Epithelial cell of proximal tubule (primary cell): ENCODE results near the gene ANKFY1. TPM values are rescaled to one million over a fixed set of nuclear protein-coding genes. Genes with fewer than 3 reads are reported as not detected.

Source experiments
- DNase-seq: peaks from one replicate; pipeline ENCODE4 v3.0.0-alpha.2; 2011; ENCODE audit warnings: low read depth
- H3K4me3 ChIP-seq: 2 replicates; pipeline ENCODE4 v1.5.1; 2011; ENCODE audit warnings: low read depth, mild to moderate bottlenecking, low read length
- total RNA-seq: library from RNA; depleted of rRNA; stranded (reverse); fragments of >200 nt; gene quantifications from 2 replicates; pipeline ENCODE4 v1.2.3, GENCODE V29; 2015
- TF ChIP-seq, protein P1 (sequence below): conservative IDR thresholded peaks from 2 replicates; pipeline ENCODE4 v1.5.1; 2012; ENCODE audit warnings: low read depth, mild to moderate bottlenecking, low read length

ANKFY1 gene
- total RNA-seq, 1 donor from 2014 or later, result 15.0 TPM

- DNase-seq, result no peak
- TF ChIP-seq, protein P1, sequence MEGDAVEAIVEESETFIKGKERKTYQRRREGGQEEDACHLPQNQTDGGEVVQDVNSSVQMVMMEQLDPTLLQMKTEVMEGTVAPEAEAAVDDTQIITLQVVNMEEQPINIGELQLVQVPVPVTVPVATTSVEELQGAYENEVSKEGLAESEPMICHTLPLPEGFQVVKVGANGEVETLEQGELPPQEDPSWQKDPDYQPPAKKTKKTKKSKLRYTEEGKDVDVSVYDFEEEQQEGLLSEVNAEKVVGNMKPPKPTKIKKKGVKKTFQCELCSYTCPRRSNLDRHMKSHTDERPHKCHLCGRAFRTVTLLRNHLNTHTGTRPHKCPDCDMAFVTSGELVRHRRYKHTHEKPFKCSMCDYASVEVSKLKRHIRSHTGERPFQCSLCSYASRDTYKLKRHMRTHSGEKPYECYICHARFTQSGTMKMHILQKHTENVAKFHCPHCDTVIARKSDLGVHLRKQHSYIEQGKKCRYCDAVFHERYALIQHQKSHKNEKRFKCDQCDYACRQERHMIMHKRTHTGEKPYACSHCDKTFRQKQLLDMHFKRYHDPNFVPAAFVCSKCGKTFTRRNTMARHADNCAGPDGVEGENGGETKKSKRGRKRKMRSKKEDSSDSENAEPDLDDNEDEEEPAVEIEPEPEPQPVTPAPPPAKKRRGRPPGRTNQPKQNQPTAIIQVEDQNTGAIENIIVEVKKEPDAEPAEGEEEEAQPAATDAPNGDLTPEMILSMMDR, result no peak
- H3K4me3 ChIP-seq, result no peak overlapping the region
Observed at GRCh38 chr17:4247361-4247970, 16.3 kb downstream of the ANKFY1 start.

DNA sequence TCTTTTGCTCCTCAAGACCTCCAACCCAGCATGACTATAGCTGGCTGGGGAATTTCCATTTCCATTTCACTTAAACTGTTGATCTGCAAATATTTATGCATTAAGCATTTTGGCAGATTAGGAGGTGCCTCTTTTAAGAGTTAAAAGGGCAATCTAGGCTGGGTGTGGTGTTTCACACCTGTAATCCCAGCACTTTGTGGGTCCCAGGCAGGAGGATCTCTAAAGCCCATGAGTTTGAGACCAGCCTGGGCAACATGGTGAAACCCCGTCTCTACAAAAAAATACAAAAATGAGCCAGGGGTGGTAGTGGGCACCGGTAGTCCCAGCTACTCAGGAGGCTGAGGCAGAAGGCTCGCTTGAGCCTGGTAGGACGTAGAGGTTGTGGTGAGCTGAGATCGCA is 17.1 kb downstream of the ANKFY1 start:
- DNase-seq, result no peak
- H3K4me3 ChIP-seq, result no peak overlapping the region
- TF ChIP-seq, protein P1, result no peak

DNA sequence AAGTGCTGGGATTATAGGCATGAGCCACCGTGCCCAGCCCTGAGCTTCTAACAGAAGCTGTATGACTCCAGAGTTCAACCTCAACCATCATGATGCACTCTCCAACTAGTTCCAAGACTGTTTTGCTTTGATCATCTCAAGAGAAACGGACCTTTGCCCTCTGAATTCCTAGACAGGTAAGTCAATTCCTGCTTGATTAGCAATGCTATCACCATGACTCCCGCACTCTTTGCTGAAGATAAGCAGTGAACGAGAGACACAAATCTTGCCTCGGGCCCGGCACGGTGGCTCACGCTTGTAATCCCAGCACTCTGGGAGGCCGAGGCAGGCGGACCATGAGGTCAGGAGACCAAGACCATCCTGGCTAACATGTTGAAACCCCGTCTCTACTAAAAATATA is 22.2 kb downstream of the ANKFY1 start:
- H3K4me3 ChIP-seq, result no peak overlapping the region
- DNase-seq, result no peak
- TF ChIP-seq, protein P1, result no peak

- H3K4me3 ChIP-seq, result no peak overlapping the region
- TF ChIP-seq, protein P1, result no peak
- no peak for DNase-seq
Observed at GRCh38 chr17:4236456-4236855, 27.3 kb downstream of the ANKFY1 start.

DNA sequence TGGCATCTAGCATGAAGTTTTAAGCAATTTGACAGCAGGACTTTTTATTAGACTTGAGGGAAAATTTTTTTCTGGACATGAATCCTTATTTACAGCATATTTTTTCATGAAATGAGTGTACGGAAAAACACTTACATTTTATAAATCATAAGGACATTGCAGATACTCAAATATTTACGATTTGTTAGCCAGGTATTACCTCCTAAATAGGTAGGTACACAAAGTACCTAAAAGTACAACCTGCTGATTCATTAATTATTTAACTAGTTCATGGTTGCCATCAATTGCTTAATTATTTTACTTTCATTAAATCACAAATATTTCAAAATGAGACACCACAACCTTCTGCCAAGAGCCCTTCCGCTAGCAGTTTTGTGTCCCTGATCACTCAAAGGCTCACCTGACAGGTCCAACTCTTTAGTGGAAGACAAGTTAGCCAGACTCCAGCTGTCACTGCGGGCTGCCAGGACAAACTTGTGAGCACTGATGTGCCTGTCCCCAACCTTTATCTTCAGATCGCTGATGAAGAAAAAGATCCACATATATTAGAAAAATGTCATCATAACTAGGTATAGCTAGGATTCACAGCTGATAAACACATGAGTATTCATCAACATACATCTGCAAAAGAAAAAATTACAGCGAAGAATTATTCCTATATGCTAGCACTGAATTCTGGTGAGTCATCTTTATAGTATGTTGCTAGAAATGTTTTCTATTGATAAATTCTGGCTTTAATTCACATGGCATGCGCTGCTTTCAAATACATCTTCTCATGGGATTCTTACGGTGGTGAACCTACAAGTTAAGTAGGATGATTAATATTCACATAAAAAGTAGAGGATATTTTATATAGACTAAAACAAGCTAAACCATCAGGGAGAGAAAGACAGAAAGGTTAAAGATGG is 28.2 kb downstream of the ANKFY1 start:
- no peak for DNase-seq
- TF ChIP-seq, protein P1, result no peak
- no peak overlapping the region for H3K4me3 ChIP-seq

- DNase-seq, result no peak
- TF ChIP-seq, protein P1, result no peak
- no peak overlapping the region for H3K4me3 ChIP-seq
Observed at GRCh38 chr17:4234401-4234800, 29.4 kb downstream of the ANKFY1 start.
